ENCODE measurements around the gene B3GALT5.
"Not testable (repeated sequence)": the region's sequence is repeated elsewhere in the genome, so short reads cannot be mapped to it uniquely, and the experiment has no call there.

B3GALT5 gene

GRCh38 chr21:39685236-39685635 lies 72.5 kb downstream of the B3GALT5 start:
- H3K4me3 ChIP-seq: no peak overlapping the region
- H3K27ac ChIP-seq: no peak overlapping the region

GRCh38 chr21:39685991-39686390 lies 73.3 kb downstream of the B3GALT5 start:
- Histone ChIP-seq H3K4me3 (no peak overlapping the region), H3K27ac (no peak overlapping the region)

GRCh38 chr21:39686646-39687468 lies 74.1 kb downstream of the B3GALT5 start:
- Histone ChIP-seq H3K4me3 (no peak overlapping the region), H3K27ac (no peak overlapping the region)

- Histone ChIP-seq H3K4me3 (no peak overlapping the region), H3K27ac (no peak overlapping the region)
Observed at GRCh38 chr21:39688010-39688409, 75.3 kb downstream of the B3GALT5 start.

GRCh38 chr21:39689860-39690259 lies 77.1 kb downstream of the B3GALT5 start:
- H3K27ac ChIP-seq, H3K4me3 ChIP-seq: not testable (repeated sequence)

GRCh38 chr21:39690454-39690853 lies 77.7 kb downstream of the B3GALT5 start:
- Histone ChIP-seq H3K4me3 (no peak overlapping the region), H3K27ac (no peak overlapping the region)

- H3K4me3 ChIP-seq: no peak overlapping the region
- no peak overlapping the region for H3K27ac ChIP-seq
Observed at GRCh38 chr21:39694750-39695149, 82.0 kb downstream of the B3GALT5 start.

- no peak overlapping the region for H3K27ac ChIP-seq
- no peak overlapping the region for H3K4me3 ChIP-seq
Observed at GRCh38 chr21:39696196-39696595, 83.5 kb downstream of the B3GALT5 start.

GRCh38 chr21:39696618-39697017 lies 83.9 kb downstream of the B3GALT5 start:
- H3K4me3 ChIP-seq: no peak overlapping the region
- no peak overlapping the region for H3K27ac ChIP-seq

GRCh38 chr21:39700318-39700717 lies 87.6 kb downstream of the B3GALT5 start:
- H3K4me3 ChIP-seq: no peak overlapping the region
- H3K27ac ChIP-seq: no peak overlapping the region

- H3K4me3 ChIP-seq: no peak overlapping the region
- H3K27ac ChIP-seq: no peak overlapping the region
Observed at GRCh38 chr21:39703578-39703977, 90.8 kb downstream of the B3GALT5 start.

- H3K27ac ChIP-seq: no peak overlapping the region
- no peak overlapping the region for H3K4me3 ChIP-seq
Observed at GRCh38 chr21:39705849-39706248, 93.1 kb downstream of the B3GALT5 start.

- no peak overlapping the region for H3K4me3 ChIP-seq
- H3K27ac ChIP-seq: no peak overlapping the region
Observed at GRCh38 chr21:39707316-39707715, 94.6 kb downstream of the B3GALT5 start.

GRCh38 chr21:39710866-39711265 lies 98.1 kb downstream of the B3GALT5 start:
- Histone ChIP-seq H3K27ac (no peak overlapping the region), H3K4me3 (no peak overlapping the region)

GRCh38 chr21:39712273-39712672 lies 99.5 kb downstream of the B3GALT5 start:
- H3K27ac ChIP-seq: no peak overlapping the region
- no peak overlapping the region for H3K4me3 ChIP-seq

GRCh38 chr21:39712976-39713375 lies 100.2 kb downstream of the B3GALT5 start:
- Histone ChIP-seq H3K27ac (no peak overlapping the region), H3K4me3 (no peak overlapping the region)

GRCh38 chr21:39713905-39714304 lies 101.2 kb downstream of the B3GALT5 start:
- H3K4me3 ChIP-seq: no peak overlapping the region
- H3K27ac ChIP-seq: no peak overlapping the region

- Histone ChIP-seq H3K27ac (no peak overlapping the region), H3K4me3 (no peak overlapping the region)
Observed at GRCh38 chr21:39714331-39714730, 101.6 kb downstream of the B3GALT5 start.

- H3K27ac ChIP-seq: no peak overlapping the region
- no peak overlapping the region for H3K4me3 ChIP-seq
Observed at GRCh38 chr21:39715804-39716397, 103.2 kb downstream of the B3GALT5 start.

GRCh38 chr21:39720126-39720778 lies 107.5 kb downstream of the B3GALT5 start:
- H3K27ac ChIP-seq: no peak overlapping the region
- H3K4me3 ChIP-seq: no peak overlapping the region

GRCh38 chr21:39721885-39722284 lies 109.1 kb downstream of the B3GALT5 start:
- H3K4me3 ChIP-seq: no peak overlapping the region
- no peak overlapping the region for H3K27ac ChIP-seq

Data from skin epidermis (tissue), 12 donors.